Ascending aorta (tissue), 2 donors: ENCODE measurements around the gene NOTUM. TPM values are rescaled to one million over a fixed set of nuclear protein-coding genes. Genes with fewer than 3 reads are reported as not detected.
A peak's percentile ranks its signal among the peaks of the same experiment; 100 is the strongest.

Source experiments
- DNase-seq, 2 donors: peaks; one replicate each; pipeline ENCODE4 v3.0.0-alpha.2; 2019; ENCODE audit warnings: low spot score in 2 of 2
- H3K27ac ChIP-seq, 2 donors: fragments of 200-600 bp; sonication (generic); one replicate each; pipeline ENCODE4 v1.5.1; 2016 to 2017; ENCODE audit warnings: mild to moderate bottlenecking in 1 of 2
- H3K27me3 ChIP-seq: fragments of 200-600 bp; sonication (generic); one replicate; pipeline ENCODE4 v1.5.1; 2017
- H3K36me3 ChIP-seq, 2 donors: fragments of 200-600 bp; sonication (generic); one replicate each; pipeline ENCODE4 v1.5.1; 2016
- H3K4me1 ChIP-seq, 2 donors: fragments of 200-600 bp; sonication (generic); one replicate each; pipeline ENCODE4 v1.5.1; 2016 to 2017; ENCODE audit warnings: mild to moderate bottlenecking in 1 of 2
- H3K4me3 ChIP-seq, 2 donors: fragments of 200-600 bp; sonication (generic); one replicate each; pipeline ENCODE4 v1.5.1; 2016 to 2017; ENCODE audit warnings: mild to moderate bottlenecking in 1 of 2
- H3K9me3 ChIP-seq, 2 donors: fragments of 200-600 bp; sonication (generic); one replicate each; pipeline ENCODE4 v1.5.1; 2016
- intact Hi-C: fragments of 100-400 bp; cut with DNase I; formaldehyde crosslinking; loops from one replicate; pipeline ENCODE4 v1.15.1; 2023
- total RNA-seq: library from RNA; depleted of rRNA; stranded (reverse); fragments of >200 nt; gene quantifications from one replicate; pipeline ENCODE4 v1.1.0, GENCODE V29; 2016
- TF ChIP-seq, protein P1 (sequence below), 3 experiments: fragments of 200-600 bp in 2 of 3; fragments of 450-650 bp in 1 of 3; sonication (generic) in 2 of 3; IDR thresholded peaks; one replicate each; pipeline ENCODE4 v1.5.1; 2016 to 2019; ENCODE audit warnings: antibody characterized with exemption in 3 of 3, mild to moderate bottlenecking in 1 of 3, moderate library complexity in 1 of 3

Gene NOTUM
- total RNA-seq, 1 donor from 2014 or later = not detected

DNA sequence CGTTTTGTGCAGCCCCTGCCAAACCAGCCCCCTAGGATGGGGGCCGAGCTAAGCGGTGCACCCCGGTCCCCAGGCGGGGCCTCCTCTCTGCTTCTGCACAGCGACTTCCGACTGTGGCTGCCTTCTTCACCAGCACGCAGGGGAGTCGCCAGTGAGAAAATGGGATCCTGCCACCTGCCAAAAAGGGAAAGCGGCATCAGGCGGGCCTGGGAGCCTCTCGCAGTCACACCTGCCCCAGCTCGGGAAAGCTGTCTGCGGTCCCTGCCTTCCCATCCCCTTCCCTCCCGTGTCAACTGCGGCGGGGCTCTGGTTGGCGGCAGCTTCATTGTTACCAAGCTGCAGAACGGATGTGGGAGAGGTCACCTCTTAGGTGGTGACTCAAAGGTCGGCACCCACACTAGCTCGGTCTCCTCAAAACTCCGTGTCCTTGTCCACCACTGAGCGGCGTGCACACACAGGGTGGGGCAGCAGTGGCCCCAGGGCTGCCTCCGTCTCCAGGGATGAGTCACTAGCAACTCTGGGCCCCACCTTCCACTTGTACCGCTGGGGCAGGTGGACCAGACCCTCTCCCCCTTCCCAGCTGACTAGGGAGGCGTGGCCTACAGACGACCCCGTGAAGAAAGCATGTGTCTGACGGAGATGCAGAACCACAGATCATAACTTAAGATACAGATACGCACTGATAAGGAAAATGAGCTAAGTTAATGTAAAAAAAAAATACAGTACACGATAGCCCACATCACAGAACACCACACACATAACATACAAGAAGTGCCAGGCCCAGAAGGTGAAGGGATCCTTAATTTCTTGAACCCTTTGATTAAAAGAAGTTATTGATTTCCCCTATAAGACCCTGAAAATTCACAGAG is 48.3 kb downstream of the NOTUM start:
- no peak for DNase-seq
- intact Hi-C loops = loop anchor here (5.0 kb wide), 1 partner anchor 110 kb away; the partner anchor contains the start of genes CENPX and LRRC45
- H3K36me3 ChIP-seq = peaks cover 22 to 50% of the 10 kb centered on the region in 2 donors

DNA sequence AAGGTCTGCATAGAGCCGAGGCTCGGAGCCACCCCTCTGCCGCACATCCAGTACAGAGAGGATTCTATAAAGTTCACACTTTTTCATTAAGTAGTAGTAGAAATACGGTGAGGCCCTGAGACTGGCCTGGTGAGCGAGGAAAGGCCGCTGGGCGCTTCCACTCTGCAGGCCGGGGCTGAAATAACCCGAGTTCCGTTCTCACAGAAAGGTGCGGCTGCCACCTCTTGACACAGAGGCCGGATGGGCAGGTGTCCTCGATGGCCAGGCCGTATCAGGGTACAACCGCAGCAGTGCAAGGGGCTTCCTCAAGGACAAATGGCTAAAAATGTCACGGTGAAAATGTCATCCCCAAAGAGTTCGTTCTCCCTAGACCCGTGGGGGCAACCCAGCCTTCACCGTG is 49.0 kb downstream of the NOTUM start:
- intact Hi-C loops = loop anchor here (1.0 to 5.0 kb wide), 3 partner anchors 15 to 110 kb away; partner anchors contain the start of genes ALYREF, ANAPC11, CENPX and LRRC45
- no peaks in the 10 kb centered on the region for H3K9me3 ChIP-seq
- peaks cover 5 to 14% of the 10 kb centered on the region in 2 donors for H3K4me1 ChIP-seq
- H3K27ac ChIP-seq = peak overlapping the region; percentile 79 to 83
- no peaks in the 10 kb centered on the region for H3K27me3 ChIP-seq
- H3K36me3 ChIP-seq = peaks cover 22 to 50% of the 10 kb centered on the region in 2 donors
- peak overlapping the region; percentile 25 to 89 for H3K4me3 ChIP-seq
- TF ChIP-seq, protein P1, sequence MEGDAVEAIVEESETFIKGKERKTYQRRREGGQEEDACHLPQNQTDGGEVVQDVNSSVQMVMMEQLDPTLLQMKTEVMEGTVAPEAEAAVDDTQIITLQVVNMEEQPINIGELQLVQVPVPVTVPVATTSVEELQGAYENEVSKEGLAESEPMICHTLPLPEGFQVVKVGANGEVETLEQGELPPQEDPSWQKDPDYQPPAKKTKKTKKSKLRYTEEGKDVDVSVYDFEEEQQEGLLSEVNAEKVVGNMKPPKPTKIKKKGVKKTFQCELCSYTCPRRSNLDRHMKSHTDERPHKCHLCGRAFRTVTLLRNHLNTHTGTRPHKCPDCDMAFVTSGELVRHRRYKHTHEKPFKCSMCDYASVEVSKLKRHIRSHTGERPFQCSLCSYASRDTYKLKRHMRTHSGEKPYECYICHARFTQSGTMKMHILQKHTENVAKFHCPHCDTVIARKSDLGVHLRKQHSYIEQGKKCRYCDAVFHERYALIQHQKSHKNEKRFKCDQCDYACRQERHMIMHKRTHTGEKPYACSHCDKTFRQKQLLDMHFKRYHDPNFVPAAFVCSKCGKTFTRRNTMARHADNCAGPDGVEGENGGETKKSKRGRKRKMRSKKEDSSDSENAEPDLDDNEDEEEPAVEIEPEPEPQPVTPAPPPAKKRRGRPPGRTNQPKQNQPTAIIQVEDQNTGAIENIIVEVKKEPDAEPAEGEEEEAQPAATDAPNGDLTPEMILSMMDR (IDR thresholded peaks at IDR 0.05) = no peak
- DNase-seq = no peak

More for the DNA sequence above, 48.3 kb downstream of the NOTUM start:
- Histone ChIP-seq H3K9me3 (no peaks in the 10 kb centered on the region), H3K27ac (no peak overlapping the region), H3K4me3 (no peak overlapping the region), H3K27me3 (no peaks in the 10 kb centered on the region), H3K4me1 (peaks cover 10 to 18% of the 10 kb centered on the region in 2 donors)
- TF ChIP-seq, protein P1 (IDR thresholded peaks at IDR 0.05) = no peak

DNA sequence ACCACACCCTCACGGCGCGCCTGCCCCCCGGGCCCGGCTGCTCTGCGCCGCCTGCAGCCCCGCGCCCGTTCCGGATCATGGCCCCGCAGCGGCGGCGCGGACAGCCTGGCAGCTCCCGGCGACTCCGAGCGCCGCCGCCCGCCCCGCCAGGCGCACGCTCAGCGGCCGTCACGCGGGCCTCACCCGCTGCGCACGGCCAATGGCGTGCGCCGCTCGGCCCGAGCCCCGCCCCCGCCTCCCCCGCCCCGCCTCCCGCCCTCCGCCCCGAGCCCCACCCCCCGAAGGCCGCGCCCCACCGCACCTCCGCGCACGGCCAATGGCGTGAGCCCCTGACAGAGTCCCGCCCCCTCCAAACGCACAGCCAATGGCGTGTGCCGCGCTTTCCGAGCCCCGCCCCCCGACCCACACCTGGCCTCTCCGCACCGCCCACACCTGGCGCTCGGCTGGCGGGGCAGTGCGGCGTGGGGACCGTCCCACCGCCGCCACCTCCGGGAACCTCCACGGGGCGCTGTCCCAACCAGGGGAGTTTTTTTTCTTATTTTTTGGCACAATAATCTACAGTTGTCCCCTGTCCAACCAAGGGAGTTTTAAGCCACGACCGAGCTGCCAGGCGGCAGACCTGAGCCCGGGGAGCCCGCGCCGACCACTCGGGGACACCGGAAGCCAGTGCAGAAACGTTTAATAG is 49.6 kb downstream of the NOTUM start, which contains the start of gene PCYT2:
Gene PCYT2 (minus strand): TSS at position 123 of the 685 bp plus-strand sequence. CDS start 44 bp downstream, at position 79.
- Histone ChIP-seq H3K27ac (peak within 1 kb of the TSS; percentile 79 to 83), H3K27me3 (no peaks in the 10 kb centered on the region), H3K36me3 (peaks cover 22 to 54% of the 10 kb centered on the region in 2 donors), H3K4me1 (peaks cover 2 to 10% of the 10 kb centered on the region in 2 donors), H3K9me3 (no peaks in the 10 kb centered on the region), H3K4me3 (peak within 1 kb of the TSS; percentile 88 to 89)
- TF ChIP-seq, protein P1 (IDR thresholded peaks at IDR 0.05) = peak in 1 of 3 experiments; percentile 9
- intact Hi-C loops = loop anchor here (1.0 to 5.0 kb wide), 3 partner anchors 15 to 111 kb away; partner anchors contain the start of genes ALYREF, ANAPC11, CENPX and LRRC45
- peak; percentile 47 to 92 for DNase-seq

DNA sequence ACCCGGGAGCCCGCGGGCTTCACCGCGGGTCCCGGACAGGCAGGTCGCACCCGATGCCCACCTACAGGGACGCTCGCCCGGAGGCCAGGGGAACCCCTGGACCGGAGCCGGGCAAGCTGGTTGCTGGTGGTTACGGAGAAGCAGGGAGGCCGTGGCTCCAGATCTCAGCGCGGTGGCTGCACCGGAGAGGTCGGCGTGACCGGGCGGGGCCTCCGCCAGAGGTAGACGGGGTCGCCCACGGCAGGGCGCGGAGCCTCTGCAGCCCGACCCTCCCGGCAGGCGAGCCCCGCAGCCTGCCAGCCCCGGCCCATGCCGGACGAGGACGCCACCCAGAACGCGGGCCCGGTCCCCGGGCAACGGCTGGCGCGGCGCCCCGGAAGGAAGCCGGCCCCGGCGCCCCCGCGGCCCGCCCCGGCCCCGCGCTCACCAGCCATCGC is 50.1 kb downstream of the NOTUM start:
- no peaks in the 10 kb centered on the region for H3K27me3 ChIP-seq
- intact Hi-C loops = loop anchor here (1.0 to 5.0 kb wide), 4 partner anchors 16 to 111 kb away; partner anchors contain the start of genes ALYREF, ANAPC11, CENPX and LRRC45
- TF ChIP-seq, protein P1 (IDR thresholded peaks at IDR 0.05) = no peak
- H3K36me3 ChIP-seq = peaks cover 22 to 60% of the 10 kb centered on the region in 2 donors
- peak overlapping the region; percentile 34 to 47 for H3K27ac ChIP-seq
- peaks cover 2 to 10% of the 10 kb centered on the region in 2 donors for H3K4me1 ChIP-seq
- DNase-seq = no peak
- H3K9me3 ChIP-seq = no peaks in the 10 kb centered on the region
- peak overlapping the region; percentile 88 to 89 for H3K4me3 ChIP-seq
